ENCODE data around the gene SLC12A7. TPM values are rescaled to one million over a fixed set of nuclear protein-coding genes. Genes with fewer than 3 reads are reported as not detected.

The SLC12A7 gene
- total RNA-seq, 4 donors from 2014 or later = 10.6 to 32.2 (median 18.1) TPM

DNA sequence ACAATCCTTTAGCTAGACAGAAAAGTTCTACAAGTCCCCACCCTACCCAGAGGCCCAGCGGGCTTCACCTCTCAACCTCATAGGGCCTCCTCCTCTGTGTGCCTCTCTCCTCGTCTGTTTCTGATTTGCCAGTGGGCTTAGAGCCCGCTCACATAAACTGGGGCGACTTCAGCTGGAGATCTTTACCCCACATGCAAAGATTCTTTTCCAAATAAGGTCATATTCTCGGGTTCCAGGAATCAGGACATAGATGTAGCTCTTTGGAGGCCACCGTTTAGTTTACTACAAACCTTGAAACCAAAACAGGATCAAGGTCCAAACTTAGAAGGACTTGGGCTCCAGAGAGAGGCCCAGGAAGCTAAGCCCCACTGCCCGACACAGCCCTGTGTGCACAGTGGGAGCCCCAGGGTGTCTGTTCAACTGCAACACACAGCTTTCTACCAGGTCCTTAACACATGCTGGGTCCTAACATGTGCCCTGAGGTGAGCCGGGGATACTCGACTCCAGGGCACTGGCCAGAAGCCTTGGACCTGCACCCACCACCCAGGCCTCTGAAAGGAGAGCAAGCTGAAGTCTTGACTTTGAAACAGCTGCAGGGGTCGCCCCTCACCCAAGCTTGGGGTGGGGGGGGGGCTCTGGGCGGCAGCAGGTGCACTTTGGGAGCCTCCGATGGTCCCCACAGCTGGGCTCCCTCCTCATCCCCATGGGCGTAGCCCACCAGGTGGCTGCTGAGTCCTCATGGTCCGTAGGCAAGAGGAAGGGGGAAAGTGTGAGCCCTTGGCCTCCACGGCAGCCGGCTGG is 26.8 kb upstream of the SLC12A7 start:
- WGBS, 2 donors = 82 to 88% methylated on average over 12 to 16 of the region's 16 CpGs

DNA sequence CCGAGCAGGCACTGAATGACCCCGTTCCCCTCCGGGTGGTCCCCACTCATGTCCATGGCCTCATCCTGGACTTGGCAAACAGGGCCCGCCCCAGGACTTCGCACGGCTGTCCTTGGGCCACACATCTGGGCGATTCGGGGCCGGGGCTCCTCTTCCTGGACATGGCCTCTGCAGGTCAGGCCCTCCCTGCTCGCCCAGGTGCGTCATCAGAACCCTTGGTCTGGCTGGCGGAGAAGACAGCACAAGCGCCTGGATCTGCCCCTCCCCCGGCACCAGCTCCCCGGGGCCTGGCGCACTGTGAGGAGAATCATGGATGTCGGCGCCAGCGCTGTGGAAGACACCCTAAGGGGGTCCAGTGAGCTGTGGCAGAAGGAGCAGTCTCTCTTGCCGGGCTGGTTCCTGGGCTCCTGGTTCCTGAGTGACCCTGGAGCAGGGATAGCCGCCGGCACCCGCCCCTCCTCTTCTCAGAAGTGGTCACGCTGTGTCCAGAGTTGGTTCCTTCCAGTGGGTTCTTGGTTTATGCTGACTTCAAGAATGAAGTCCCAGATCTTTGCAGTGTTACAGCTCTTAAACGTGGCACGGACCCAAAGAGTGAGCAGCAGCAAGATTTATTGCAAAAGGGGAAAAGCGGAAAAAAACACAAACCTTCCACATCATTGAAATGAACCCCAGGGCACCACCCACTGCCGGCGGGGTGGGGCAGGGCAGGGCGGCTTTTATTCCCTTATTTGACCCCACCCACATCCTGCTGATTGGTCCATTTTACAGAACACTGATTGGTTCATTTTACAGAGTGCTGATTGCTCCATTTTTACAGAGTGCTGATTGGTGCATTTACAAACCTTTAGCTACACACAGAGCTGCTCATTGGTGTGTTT is 25.9 kb upstream of the SLC12A7 start:
- peak in 1 of 2 donors; percentile 52 for DNase-seq (ENCODE audit: low spot score in 2 of 2)
- H3K4me3 ChIP-seq (ENCODE audit: low read depth, poor library complexity, severe bottlenecking) = no peak overlapping the region
- 56 to 67% methylated on average over 25 to 30 of the region's 30 CpGs for WGBS, 2 donors

More for the DNA sequence above, 26.8 kb upstream of the SLC12A7 start:
- TF ChIP-seq CTCF (IDR thresholded peaks at IDR 0.05) (no peak), POLR2A (IDR thresholded peaks at IDR 0.05) (no peak)
- no peak overlapping the region for H3K4me3 ChIP-seq (ENCODE audit: low read depth, poor library complexity, severe bottlenecking)
- DNase-seq (ENCODE audit: low spot score in 2 of 2) = no peak
- intact Hi-C loops (cut with DNase I; ENCODE audit: low total_unique reads) = no loop called here

DNA sequence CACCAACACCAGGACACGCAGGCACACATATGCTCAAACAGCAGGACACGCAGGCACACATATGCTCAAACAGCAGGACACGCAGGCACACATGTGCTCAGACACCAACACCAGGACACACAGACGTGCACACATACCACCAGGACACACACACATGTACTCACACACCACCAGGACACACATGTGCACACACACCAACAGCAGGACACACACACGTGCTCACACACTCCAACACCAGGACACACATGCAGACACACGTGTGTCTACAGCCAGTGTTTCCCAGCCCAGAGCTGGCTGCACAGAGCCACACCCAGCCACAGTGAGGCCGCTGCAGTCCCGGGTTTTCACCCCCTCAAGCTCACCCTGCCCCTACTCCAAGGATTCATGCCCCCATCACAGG is 25.0 kb upstream of the SLC12A7 start:
- no peak overlapping the region for H3K4me3 ChIP-seq (ENCODE audit: low read depth, poor library complexity, severe bottlenecking)
- no peak for DNase-seq (ENCODE audit: low spot score in 2 of 2)
- WGBS, 2 donors = 56 to 65% methylated on average over 8 of the region's 8 CpGs
- intact Hi-C loops (cut with DNase I; ENCODE audit: low total_unique reads) = no loop called here
- TF ChIP-seq CTCF (IDR thresholded peaks at IDR 0.05) (no peak), POLR2A (IDR thresholded peaks at IDR 0.05) (no peak)

More for the DNA sequence above, 25.9 kb upstream of the SLC12A7 start:
- TF ChIP-seq POLR2A (IDR thresholded peaks at IDR 0.05) (no peak), CTCF (IDR thresholded peaks at IDR 0.05) (no peak)
- intact Hi-C loops (cut with DNase I; ENCODE audit: low total_unique reads) = no loop called here

GRCh38 chr5:1135696-1136525 is 24.0 kb upstream of the SLC12A7 start:
- DNase-seq (ENCODE audit: low spot score in 2 of 2) = no peak
- TF ChIP-seq POLR2A (IDR thresholded peaks at IDR 0.05) (no peak), CTCF (IDR thresholded peaks at IDR 0.05) (no peak)
- no peak overlapping the region for H3K4me3 ChIP-seq (ENCODE audit: low read depth, poor library complexity, severe bottlenecking)
- intact Hi-C loops (cut with DNase I; ENCODE audit: low total_unique reads) = no loop called here
- 82 to 86% methylated on average over 22 to 24 of the region's 27 CpGs for WGBS, 2 donors

DNA sequence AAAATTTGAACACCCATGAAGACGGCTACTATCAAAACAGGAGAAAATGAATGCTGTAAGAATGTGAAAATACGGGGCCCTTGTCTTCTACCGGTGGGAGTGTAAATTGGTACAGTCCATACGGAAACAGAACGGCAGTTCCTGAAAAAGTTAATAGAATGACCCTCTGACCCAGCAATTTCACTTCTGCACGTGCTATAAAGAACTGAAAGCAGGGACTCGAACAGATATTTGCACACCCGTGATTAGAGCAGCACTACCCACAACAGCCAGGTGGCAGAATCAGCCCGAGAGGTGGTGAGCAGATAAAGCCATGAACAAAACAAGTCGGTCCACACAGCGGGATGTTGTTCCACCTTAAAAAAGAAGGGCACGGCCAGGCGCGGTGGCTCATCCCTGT is 22.6 kb upstream of the SLC12A7 start:
- 67 to 73% methylated on average over 14 of the region's 14 CpGs for WGBS, 2 donors
- H3K4me3 ChIP-seq (ENCODE audit: low read depth, poor library complexity, severe bottlenecking) = no peak overlapping the region
- no peak for DNase-seq (ENCODE audit: low spot score in 2 of 2)
- TF ChIP-seq POLR2A (IDR thresholded peaks at IDR 0.05) (no peak), CTCF (IDR thresholded peaks at IDR 0.05) (no peak)
- intact Hi-C loops (cut with DNase I; ENCODE audit: low total_unique reads) = no loop called here
